Esophagus squamous epithelium (tissue), 5 donors: ENCODE measurements around the gene MAP3K5. TPM values are rescaled to one million over a fixed set of nuclear protein-coding genes. Genes with fewer than 3 reads are reported as not detected.
A peak's percentile ranks its signal among the peaks of the same experiment; 100 is the strongest.

ENCODE experiments used
- DNase-seq: peaks from one replicate; lab custom pipeline; 2025; lab: John Stamatoyannopoulos, UW
- H3K27ac ChIP-seq, 4 donors: fragments of 200-600 bp; sonication (generic); one replicate each; pipeline ENCODE4 v1.5.1; 2016 to 2019; ENCODE audit warnings: mild to moderate bottlenecking in 1 of 4
- H3K27me3 ChIP-seq, 4 donors: fragments of 200-600 bp; sonication (generic); 1 replicate in 3 of 4; 2 replicates in 1 of 4; pipeline versions ENCODE4 v1.5.1 to v1.6.0; 2017 to 2021; ENCODE audit warnings: antibody characterized with exemption in 1 of 4
- H3K36me3 ChIP-seq, 3 donors: fragments of 200-600 bp; sonication (generic); one replicate each; pipeline ENCODE4 v1.5.1; 2016 to 2019
- H3K4me1 ChIP-seq, 3 donors: fragments of 200-600 bp; sonication (generic); one replicate each; pipeline ENCODE4 v1.5.1; 2017 to 2019
- H3K4me3 ChIP-seq, 4 donors: fragments of 200-600 bp; sonication (generic); 1 replicate in 3 of 4; 2 replicates in 1 of 4; pipeline ENCODE4 v1.5.1; 2016 to 2019; ENCODE audit warnings: mild to moderate bottlenecking in 2 of 4, moderate library complexity in 1 of 4
- H3K9me3 ChIP-seq, 3 donors: fragments of 200-600 bp; sonication (generic); one replicate each; pipeline ENCODE4 v1.5.1; 2016 to 2019
- POLR2A ChIP-seq, 4 donors: fragments of 450-650 bp; IDR thresholded peaks; one replicate each; pipeline ENCODE4 v1.6.1; 2017; ENCODE audit warnings: antibody characterized with exemption in 4 of 4, mild to moderate bottlenecking in 4 of 4, moderate library complexity in 3 of 4
- WGBS, 2 donors: methylation state at CpG; one replicate each; pipeline ENCODE4 v1.1.5; 2018; 5-methylcytosine and 5-hydroxymethylcytosine counted together
- intact Hi-C: fragments of 100-400 bp; cut with DNase I; formaldehyde crosslinking; loops from one replicate; pipeline ENCODE4 v1.15.0; 2022
- total RNA-seq, 4 donors: library from RNA; depleted of rRNA; stranded (reverse); fragments of >200 nt; gene quantifications; one replicate each; pipeline ENCODE4 v1.1.0, GENCODE V29; 2016
- TF ChIP-seq, protein P1 (sequence below), 6 experiments: fragments of 450-650 bp in 4 of 6; fragments of 200-600 bp in 2 of 6; sonication (generic) in 2 of 6; IDR thresholded peaks; one replicate each; pipeline ENCODE4 v1.5.1; 2016 to 2019; ENCODE audit warnings: antibody characterized with exemption in 6 of 6, mild to moderate bottlenecking in 4 of 6, moderate library complexity in 4 of 6
- donor health status: DM: yes; HTN: yes; CAD: no.

MAP3K5 gene
- total RNA-seq, 4 donors from 2014 or later: 9.2 to 22.9 (median 20.9) TPM

DNA sequence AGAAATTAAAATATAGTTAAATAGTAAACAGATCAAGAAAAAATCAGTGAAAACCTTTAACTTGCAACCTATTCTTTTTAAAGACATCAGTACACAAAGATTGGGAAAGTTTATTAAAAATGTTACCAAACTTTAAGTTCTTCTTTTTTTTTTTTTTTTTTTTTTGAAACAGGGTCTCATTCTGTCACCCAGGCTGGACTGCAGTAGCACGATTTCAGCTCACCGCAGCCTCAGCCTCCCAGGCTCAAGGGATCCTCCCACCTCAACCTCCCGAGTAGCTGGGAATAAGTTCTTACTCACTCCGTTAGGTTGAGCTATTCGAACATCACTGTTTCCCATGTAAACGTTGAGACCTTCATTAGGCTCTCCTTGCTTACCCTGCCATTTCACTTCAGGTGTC lies 5.6 kb downstream of the MAP3K5 start:
- H3K9me3 ChIP-seq: no peaks in the 10 kb centered on the region
- intact Hi-C loops: no loop called here
- no peak for DNase-seq
- WGBS, 2 donors: 86 to 89% methylated on average over 6 of the region's 6 CpGs
- H3K4me3 ChIP-seq: no peak overlapping the region
- no peak for TF ChIP-seq POLR2A (IDR thresholded peaks at IDR 0.05)
- TF ChIP-seq, protein P1, sequence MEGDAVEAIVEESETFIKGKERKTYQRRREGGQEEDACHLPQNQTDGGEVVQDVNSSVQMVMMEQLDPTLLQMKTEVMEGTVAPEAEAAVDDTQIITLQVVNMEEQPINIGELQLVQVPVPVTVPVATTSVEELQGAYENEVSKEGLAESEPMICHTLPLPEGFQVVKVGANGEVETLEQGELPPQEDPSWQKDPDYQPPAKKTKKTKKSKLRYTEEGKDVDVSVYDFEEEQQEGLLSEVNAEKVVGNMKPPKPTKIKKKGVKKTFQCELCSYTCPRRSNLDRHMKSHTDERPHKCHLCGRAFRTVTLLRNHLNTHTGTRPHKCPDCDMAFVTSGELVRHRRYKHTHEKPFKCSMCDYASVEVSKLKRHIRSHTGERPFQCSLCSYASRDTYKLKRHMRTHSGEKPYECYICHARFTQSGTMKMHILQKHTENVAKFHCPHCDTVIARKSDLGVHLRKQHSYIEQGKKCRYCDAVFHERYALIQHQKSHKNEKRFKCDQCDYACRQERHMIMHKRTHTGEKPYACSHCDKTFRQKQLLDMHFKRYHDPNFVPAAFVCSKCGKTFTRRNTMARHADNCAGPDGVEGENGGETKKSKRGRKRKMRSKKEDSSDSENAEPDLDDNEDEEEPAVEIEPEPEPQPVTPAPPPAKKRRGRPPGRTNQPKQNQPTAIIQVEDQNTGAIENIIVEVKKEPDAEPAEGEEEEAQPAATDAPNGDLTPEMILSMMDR (IDR thresholded peaks at IDR 0.05): no peak
- H3K36me3 ChIP-seq: no peaks in the 10 kb centered on the region
- H3K27me3 ChIP-seq: no peaks in the 10 kb centered on the region
- peaks cover 35 to 96% (median 67%) of the 10 kb centered on the region in 3 donors for H3K4me1 ChIP-seq
- peak overlapping the region in 3 of 4 donors; percentile 50 to 76 (median 71) for H3K27ac ChIP-seq

DNA sequence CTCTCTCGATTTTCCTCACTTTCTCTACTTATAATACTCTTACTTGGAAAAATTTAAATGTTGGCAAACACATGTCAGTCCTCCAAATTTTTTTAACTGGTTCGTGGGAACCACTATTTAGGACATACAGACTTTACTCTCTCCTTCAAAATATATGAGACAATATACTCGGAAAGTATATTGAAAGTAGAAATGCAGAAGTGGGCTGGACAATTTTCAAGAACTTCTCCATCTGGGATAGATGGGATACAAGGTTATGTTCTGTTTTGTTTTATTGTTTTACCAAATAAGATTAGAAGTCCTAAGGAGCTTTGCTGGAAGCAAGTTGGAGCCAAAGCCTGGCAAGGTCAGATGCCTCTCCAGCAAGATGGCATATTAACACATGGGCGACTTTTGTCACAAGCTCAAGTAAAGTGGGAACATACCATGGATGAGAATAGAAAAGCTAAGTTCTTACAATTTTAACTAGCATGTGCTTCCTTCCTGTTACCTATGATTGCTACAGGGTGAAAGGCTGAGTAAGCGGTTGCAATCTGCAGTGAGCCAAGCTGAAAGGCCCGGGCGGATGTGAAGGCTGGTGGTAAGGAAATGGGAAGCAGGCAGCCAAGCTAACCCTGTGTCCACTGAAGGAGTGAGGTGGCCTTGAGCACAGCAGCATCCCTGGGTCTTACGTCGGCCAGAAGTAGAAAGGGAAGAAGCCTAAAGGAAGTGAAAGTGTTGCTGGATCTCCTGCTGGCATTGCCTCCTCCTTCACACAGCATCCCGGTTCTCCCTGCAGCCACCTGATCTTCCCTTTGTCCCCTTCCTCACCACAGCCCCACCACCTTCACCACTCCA lies 7.1 kb downstream of the MAP3K5 start:
- 52 to 64% methylated on average over 8 to 9 of the region's 10 CpGs for WGBS, 2 donors

DNA sequence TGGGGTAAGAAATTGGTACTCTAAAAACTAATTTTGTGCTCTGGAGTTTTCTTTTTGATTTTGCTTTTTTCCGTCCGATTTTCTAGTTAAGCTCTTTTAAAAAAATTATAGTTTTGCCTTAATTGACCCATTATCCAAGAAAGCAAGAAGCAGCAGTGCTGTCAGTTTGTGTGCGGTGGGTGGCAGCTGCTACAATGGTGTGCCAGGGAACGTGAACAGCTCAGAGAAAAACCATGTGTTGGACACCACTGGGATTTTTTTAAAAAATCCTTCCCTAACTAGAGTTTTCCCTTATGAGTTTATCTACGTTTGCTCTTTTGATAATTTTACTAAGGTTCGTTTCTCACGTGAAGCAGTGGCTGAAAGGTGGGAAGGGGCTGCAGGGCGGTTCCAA lies 8.0 kb downstream of the MAP3K5 start:
- H3K4me1 ChIP-seq: peaks cover 32 to 97% (median 61%) of the 10 kb centered on the region in 3 donors
- no peak for DNase-seq

More for the DNA sequence above, 7.1 kb downstream of the MAP3K5 start:
- peaks cover 36 to 99% (median 68%) of the 10 kb centered on the region in 3 donors for H3K4me1 ChIP-seq
- TF ChIP-seq, protein P1 (IDR thresholded peaks at IDR 0.05): no peak
- no peak for TF ChIP-seq POLR2A (IDR thresholded peaks at IDR 0.05)
- H3K4me3 ChIP-seq: peak overlapping the region in 2 of 4 donors; percentile 9 to 32
- intact Hi-C loops: no loop called here
- H3K27me3 ChIP-seq: no peaks in the 10 kb centered on the region
- peak overlapping the region; percentile 64 to 79 (median 74) for H3K27ac ChIP-seq
- H3K36me3 ChIP-seq: no peaks in the 10 kb centered on the region
- no peaks in the 10 kb centered on the region for H3K9me3 ChIP-seq
- no peak for DNase-seq

DNA sequence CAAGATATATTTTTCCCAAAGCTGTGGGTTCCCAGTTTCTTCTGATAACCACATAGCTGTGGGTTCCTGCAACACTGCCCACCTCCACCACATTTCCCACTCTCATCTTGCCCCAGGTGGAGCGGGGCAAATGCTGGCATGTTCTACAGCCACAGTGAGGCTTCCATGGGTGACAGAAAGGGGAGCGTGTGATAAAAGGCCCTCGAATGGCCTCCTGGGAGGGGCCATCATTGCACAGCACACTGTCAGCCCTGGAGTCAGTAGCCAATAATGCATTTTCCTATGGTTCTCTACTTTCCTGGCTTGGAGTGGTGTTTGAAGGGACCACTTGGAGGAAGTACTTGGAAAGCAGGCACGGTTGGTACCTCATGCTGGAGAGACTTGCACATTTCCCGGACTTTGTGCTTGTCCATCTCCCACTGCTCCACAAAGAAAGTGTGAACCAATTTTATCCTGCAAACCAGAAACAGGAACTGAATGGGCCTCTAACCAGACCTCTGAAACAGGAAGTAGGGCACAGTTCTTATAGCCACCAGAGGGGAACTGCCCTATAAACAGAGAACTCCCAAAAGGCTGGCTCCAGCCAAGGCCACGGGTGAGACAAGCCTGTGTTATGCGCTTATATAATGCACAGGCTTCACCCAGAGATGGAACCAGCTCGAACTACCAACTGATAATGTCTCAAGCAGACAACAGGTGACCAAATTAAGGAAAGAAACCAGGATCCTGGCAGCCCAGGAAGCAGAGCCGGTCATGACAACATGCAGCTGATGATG lies 8.6 kb downstream of the MAP3K5 start:
- Histone ChIP-seq H3K27me3 (no peaks in the 10 kb centered on the region), H3K4me1 (peaks cover 32 to 91% (median 57%) of the 10 kb centered on the region in 3 donors), H3K9me3 (no peaks in the 10 kb centered on the region), H3K36me3 (no peaks in the 10 kb centered on the region), H3K4me3 (peak overlapping the region in 2 of 4 donors; percentile 9 to 36), H3K27ac (peak overlapping the region; percentile 49 to 79 (median 70))
- no peak for TF ChIP-seq POLR2A (IDR thresholded peaks at IDR 0.05)
- TF ChIP-seq, protein P1 (IDR thresholded peaks at IDR 0.05): peak in 2 of 6 experiments; percentile 14 to 23
- intact Hi-C loops: no loop called here
- 50 to 82% methylated on average over 6 of the region's 9 CpGs for WGBS, 2 donors
- no peak for DNase-seq

More for the DNA sequence above, 8.0 kb downstream of the MAP3K5 start:
- TF ChIP-seq, protein P1 (IDR thresholded peaks at IDR 0.05): no peak
- no peak for TF ChIP-seq POLR2A (IDR thresholded peaks at IDR 0.05)
- Histone ChIP-seq H3K36me3 (no peaks in the 10 kb centered on the region), H3K9me3 (no peaks in the 10 kb centered on the region), H3K27ac (peak overlapping the region; percentile 49 to 79 (median 70)), H3K27me3 (no peaks in the 10 kb centered on the region), H3K4me3 (peak overlapping the region in 2 of 4 donors; percentile 9 to 36)
- intact Hi-C loops: no loop called here
- WGBS, 2 donors: 69 to 75% methylated on average over 8 of the region's 8 CpGs
